ENCODE results near the gene CD300LF. TPM values are rescaled to one million over a fixed set of nuclear protein-coding genes. Genes with fewer than 3 reads are reported as not detected.

Gene CD300LF
- total RNA-seq, 1 donor from 2014 or later, result not detected

DNA sequence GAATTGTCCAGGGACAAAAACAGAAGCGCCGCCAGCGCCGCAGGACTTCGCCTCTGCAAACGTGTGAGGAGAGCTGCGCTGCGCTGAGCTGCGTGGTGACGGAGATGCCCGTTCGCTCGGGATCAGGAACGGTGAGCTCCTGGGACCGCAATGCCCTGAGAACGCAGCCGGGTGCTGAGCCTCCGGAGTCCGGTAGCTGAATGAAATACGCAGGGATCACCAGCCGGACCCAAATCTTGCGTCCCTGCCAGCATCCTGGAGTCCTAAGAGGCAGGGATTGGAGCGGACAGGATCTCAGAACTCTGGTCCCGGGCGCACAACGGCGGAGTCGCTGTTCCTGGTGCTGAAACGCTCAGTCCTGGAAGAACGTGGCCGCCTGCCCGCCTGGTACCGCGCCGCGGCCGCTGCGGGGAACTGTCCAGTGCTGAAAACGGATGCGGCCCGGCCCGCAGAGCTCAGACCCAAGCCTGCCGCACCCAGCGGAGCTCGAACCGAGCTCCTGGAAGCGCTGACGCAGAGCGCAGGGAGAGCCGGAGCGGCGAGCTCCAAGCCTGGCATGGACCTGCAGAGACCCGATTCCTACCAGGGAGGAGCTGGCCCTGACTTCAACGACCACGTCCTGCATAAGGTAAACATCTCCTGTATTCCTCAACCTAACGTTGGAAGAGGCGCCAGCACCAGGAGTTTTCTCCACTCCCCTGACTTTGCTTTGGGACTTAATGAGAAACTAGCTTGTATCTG lies 41.5 kb downstream of the CD300LF start:
- H3K27me3 ChIP-seq (ENCODE audit: control insufficient read depth, insufficient read depth, low read length), result peaks cover 6% of the 10 kb centered on the region
- peak; percentile 1 for DNase-seq (ENCODE audit: low read depth)
- no peaks in the 10 kb centered on the region for H3K36me3 ChIP-seq (ENCODE audit: control insufficient read depth, insufficient read depth, low read length)
- no peak overlapping the region for H3K4me3 ChIP-seq (ENCODE audit: low read depth, low read length)
- TF ChIP-seq, protein P1, sequence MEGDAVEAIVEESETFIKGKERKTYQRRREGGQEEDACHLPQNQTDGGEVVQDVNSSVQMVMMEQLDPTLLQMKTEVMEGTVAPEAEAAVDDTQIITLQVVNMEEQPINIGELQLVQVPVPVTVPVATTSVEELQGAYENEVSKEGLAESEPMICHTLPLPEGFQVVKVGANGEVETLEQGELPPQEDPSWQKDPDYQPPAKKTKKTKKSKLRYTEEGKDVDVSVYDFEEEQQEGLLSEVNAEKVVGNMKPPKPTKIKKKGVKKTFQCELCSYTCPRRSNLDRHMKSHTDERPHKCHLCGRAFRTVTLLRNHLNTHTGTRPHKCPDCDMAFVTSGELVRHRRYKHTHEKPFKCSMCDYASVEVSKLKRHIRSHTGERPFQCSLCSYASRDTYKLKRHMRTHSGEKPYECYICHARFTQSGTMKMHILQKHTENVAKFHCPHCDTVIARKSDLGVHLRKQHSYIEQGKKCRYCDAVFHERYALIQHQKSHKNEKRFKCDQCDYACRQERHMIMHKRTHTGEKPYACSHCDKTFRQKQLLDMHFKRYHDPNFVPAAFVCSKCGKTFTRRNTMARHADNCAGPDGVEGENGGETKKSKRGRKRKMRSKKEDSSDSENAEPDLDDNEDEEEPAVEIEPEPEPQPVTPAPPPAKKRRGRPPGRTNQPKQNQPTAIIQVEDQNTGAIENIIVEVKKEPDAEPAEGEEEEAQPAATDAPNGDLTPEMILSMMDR (IDR thresholded peaks at IDR 0.05; ENCODE audit: insufficient read depth, low read length, poor library complexity, severe bottlenecking), result no peak

DNA sequence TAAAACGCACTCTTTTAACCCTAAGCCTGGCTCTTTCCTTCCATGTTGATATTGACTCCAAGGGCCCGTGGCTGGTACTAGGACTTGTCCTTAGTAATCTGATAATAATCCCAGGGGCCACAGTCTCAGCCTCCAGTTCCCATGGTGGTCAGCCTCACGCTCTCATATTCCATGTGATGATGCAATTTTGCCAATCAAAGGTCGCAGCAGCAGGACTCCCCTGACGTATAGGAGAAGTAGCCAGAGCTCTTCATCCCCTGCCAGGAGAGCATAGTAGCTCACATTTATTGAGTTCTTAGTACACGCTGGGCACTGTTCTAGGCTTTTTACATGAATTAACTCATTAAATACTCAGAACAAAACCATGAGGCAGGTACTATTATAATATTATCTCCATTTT lies 42.4 kb downstream of the CD300LF start:
- Histone ChIP-seq H3K4me3 (ENCODE audit: low read depth, low read length) (no peak overlapping the region), H3K36me3 (ENCODE audit: control insufficient read depth, insufficient read depth, low read length) (no peaks in the 10 kb centered on the region), H3K27me3 (ENCODE audit: control insufficient read depth, insufficient read depth, low read length) (peaks cover 6% of the 10 kb centered on the region)
- TF ChIP-seq, protein P1 (IDR thresholded peaks at IDR 0.05; ENCODE audit: insufficient read depth, low read length, poor library complexity, severe bottlenecking), result no peak
- DNase-seq (ENCODE audit: low read depth), result no peak

DNA sequence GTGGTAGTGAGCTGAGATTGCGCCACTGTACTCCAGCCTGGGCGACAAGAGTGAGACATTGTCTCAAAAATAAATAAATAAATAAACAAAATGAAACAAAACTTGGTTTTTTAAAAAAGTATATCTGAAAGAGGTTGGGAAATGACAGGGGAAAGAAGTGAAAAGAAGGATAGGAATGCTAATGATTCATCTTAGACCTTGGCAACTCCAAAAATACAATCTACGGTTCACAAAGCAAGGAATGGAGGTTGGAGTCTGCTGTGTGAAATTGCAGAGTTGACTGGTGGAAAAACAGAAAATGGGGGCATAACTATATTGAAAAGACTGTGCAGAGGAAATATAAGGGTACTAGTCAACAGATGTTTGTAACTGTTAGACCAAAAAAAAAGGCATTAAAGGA lies 49.2 kb downstream of the CD300LF start:
- H3K4me3 ChIP-seq (ENCODE audit: low read depth, low read length), result no peak overlapping the region
- TF ChIP-seq, protein P1 (IDR thresholded peaks at IDR 0.05; ENCODE audit: insufficient read depth, low read length, poor library complexity, severe bottlenecking), result no peak
- DNase-seq (ENCODE audit: low read depth), result no peak
- H3K27me3 ChIP-seq (ENCODE audit: control insufficient read depth, insufficient read depth, low read length), result peaks cover 2% of the 10 kb centered on the region
- no peaks in the 10 kb centered on the region for H3K36me3 ChIP-seq (ENCODE audit: control insufficient read depth, insufficient read depth, low read length)

DNA sequence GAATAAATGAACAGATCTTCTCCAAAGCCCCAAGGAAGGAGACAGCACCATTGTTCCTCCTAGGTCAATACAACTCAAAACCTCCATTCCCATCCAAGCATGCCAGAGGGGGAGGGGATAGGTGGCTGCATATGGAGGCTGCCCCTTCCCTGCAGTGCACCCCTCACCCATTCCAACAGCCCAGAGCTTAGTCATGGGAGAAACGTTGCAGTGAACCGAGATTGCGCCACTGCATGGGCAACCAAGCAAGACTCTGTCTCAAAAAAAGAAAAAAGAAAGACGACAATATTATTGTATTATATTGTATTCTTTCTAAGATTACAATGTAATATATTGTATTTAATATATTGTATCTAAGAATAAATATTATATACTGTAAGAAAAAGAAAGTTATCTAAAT lies 52.8 kb downstream of the CD300LF start:
- TF ChIP-seq, protein P1 (IDR thresholded peaks at IDR 0.05; ENCODE audit: insufficient read depth, low read length, poor library complexity, severe bottlenecking), result no peak
- no peak for DNase-seq (ENCODE audit: low read depth)
- H3K36me3 ChIP-seq (ENCODE audit: control insufficient read depth, insufficient read depth, low read length), result no peaks in the 10 kb centered on the region
- H3K27me3 ChIP-seq (ENCODE audit: control insufficient read depth, insufficient read depth, low read length), result peaks cover 4% of the 10 kb centered on the region
- no peak overlapping the region for H3K4me3 ChIP-seq (ENCODE audit: low read depth, low read length)

DNA sequence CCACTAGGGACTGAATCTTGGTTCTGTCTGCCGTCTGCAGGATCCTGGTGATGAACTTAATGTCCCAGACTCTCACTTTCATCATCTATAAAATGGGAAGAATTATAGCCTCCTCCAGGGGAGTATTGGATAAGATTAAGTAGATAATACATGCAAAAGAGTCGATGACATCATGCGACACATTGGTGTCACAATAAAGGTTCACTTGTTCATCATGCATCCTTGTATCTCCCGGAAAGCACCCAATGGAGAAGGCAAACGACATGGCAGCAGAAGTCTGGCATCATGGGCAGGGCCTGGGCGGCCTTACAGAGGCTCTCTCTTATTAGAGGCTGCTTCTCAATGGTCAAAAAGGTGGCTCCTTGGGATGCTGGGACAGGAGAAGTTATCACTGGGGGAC lies 54.1 kb downstream of the CD300LF start:
- Histone ChIP-seq H3K4me3 (ENCODE audit: low read depth, low read length) (no peak overlapping the region), H3K27me3 (ENCODE audit: control insufficient read depth, insufficient read depth, low read length) (peaks cover 2% of the 10 kb centered on the region)

More for the DNA sequence above, 54.1 kb downstream of the CD300LF start:
- no peak for DNase-seq (ENCODE audit: low read depth)
- no peaks in the 10 kb centered on the region for H3K36me3 ChIP-seq (ENCODE audit: control insufficient read depth, insufficient read depth, low read length)
- TF ChIP-seq, protein P1 (IDR thresholded peaks at IDR 0.05; ENCODE audit: insufficient read depth, low read length, poor library complexity, severe bottlenecking), result no peak

Measured in kidney epithelial cell (primary cell).